ENCODE results near the gene SMIM1. TPM values are rescaled to one million over a fixed set of nuclear protein-coding genes. Genes with fewer than 3 reads are reported as not detected.

Gene SMIM1
- total and polyA plus RNA-seq, 9 of the 15 experiments (the other 6 are each of a cell fraction or from before 2014, with no cell fraction given): 2.3 to 125 (median 24.3) TPM

GRCh38 chr1:3775490-3776230 is 3.1 kb downstream of the SMIM1 start (continued):
- TF ChIP-seq ZNF384 (IDR thresholded peaks at IDR 0.05; ENCODE audit: low read depth, low read length): 0 out of 2 replicates have a peak, but pooled peaks have one; percentile 30
- peak; percentile 56 to 73; a peak in 2 of 4 replicates for TF ChIP-seq UBTF (IDR thresholded peaks at IDR 0.05; ENCODE audit: borderline replicate concordance in 1 of 2, low read depth in 2 of 2, low read length in 2 of 2)
- no peak for TF ChIP-seq POLR2H (tag; IDR thresholded peaks at IDR 0.05; ENCODE audit: low read depth)
- TF ChIP-seq HDAC6 (IDR thresholded peaks at IDR 0.05; ENCODE audit: low read depth, low read length): no peak
- TF ChIP-seq ZNF41 (CRISPR knock-in tag; conservative IDR thresholded peaks at IDR 0.05): no peak
- TF ChIP-seq ZNF583 (CRISPR knock-in tag; IDR thresholded peaks at IDR 0.05): peak; percentile 77; the same call in 1 of the 2 replicates
- TF ChIP-seq CLOCK (CRISPR knock-in tag; IDR thresholded peaks at IDR 0.05; ENCODE audit: borderline replicate concordance): no peak
- TF ChIP-seq GATAD2B (IDR thresholded peaks at IDR 0.05; ENCODE audit: borderline replicate concordance): no peak; the same call in 1 of the 2 replicates
- TF ChIP-seq BRF1 (IDR thresholded peaks at IDR 0.05; ENCODE audit: borderline replicate concordance, extremely low read depth, insufficient read length): no peak
- TF ChIP-seq ATF1 (CRISPR knock-in tag; IDR thresholded peaks at IDR 0.05): 0 out of 2 replicates have a peak, but pooled peaks have one; percentile 23
- TF ChIP-seq ATF1 (tag; IDR thresholded peaks at IDR 0.05): peak; percentile 77
- peak; percentile 88 for TF ChIP-seq MTA3 (IDR thresholded peaks at IDR 0.05; ENCODE audit: borderline replicate concordance)
- TF ChIP-seq PBX2 (CRISPR knock-in tag; IDR thresholded peaks at IDR 0.05; ENCODE audit: low read depth): no peak
- no peak for TF ChIP-seq PBX2 (tag; conservative IDR thresholded peaks at IDR 0.05; ENCODE audit: low read depth)
- TF ChIP-seq JUNB (CRISPR knock-in tag; conservative IDR thresholded peaks at IDR 0.05): no peak
- no peak for TF ChIP-seq PURB (CRISPR knock-in tag; IDR thresholded peaks at IDR 0.05; ENCODE audit: low read depth)
- no peak for TF ChIP-seq ZNF146 (CRISPR knock-in tag; IDR thresholded peaks at IDR 0.05; ENCODE audit: unreplicated experiment)
- no peak for TF ChIP-seq ATF3 (IDR thresholded peaks at IDR 0.05)
- TF ChIP-seq ATF3 (CRISPR knock-in tag; conservative IDR thresholded peaks at IDR 0.05): no peak
- no peak for TF ChIP-seq ZC3H4 (CRISPR knock-in tag; IDR thresholded peaks at IDR 0.05; ENCODE audit: borderline replicate concordance)
